HepG2 (cell line): ENCODE data around the gene OR2T10. TPM values are rescaled to one million over a fixed set of nuclear protein-coding genes. Genes with fewer than 3 reads are reported as not detected.

Experiments
- ATAC-seq: fragments of 200-7000 bp; cut with Tn5 transposase; 3 replicates; pipeline ENCODE4 v1.9.1; 2020; ENCODE audit warnings: mild to moderate bottlenecking, moderate library complexity
- BruUV-seq: library from RNA; stranded (reverse); fragments of 400-500 nt; replicated peaks from 2 replicates; lab custom pipeline; 2021; lab: Mats Ljungman, UMichigan
- CTCF ChIA-PET: fragments of 300-600 bp; formaldehyde crosslinking; extraction: SDS; loops from one replicate; lab custom pipeline; 2021; ENCODE audit warnings: low total read pairs, inconsistent platforms, low intra/inter-chr PET ratio; lab: Yijun Ruan, JAX
- POLR2A ChIA-PET: fragments of 350-600 bp; sonication (Branson Sonifier 250); formaldehyde crosslinking; loops from one replicate; lab custom pipeline; 2020; ENCODE audit warnings: antibody characterized with exemption, inconsistent platforms; lab: Yijun Ruan, JAX
- DNase-seq: peaks from one replicate; pipeline ENCODE4 v3.0.0-alpha.2; 2015; ENCODE audit warnings: low spot score
- FAIRE-seq: peaks from 3 replicates; lab custom pipeline; 2011; peaks lifted over from hg19 to GRCh38; lab: Jason Lieb, UNC
- H2AFZ ChIP-seq: one replicate; pipeline ENCODE4 v1.6.1; 2011; ENCODE audit warnings: low read length, inconsistent platforms
- H3K27ac ChIP-seq: fragments of 300-600 bp; 3 replicates; pipeline ENCODE4 v1.8.0; 2011; ENCODE audit warnings: mixed run types, mild to moderate bottlenecking, mixed read lengths, low read length, inconsistent platforms; ENCODE audit not compliant: insufficient read depth; ENCODE audit errors: extremely low read length
- H3K27me3 ChIP-seq, 2 experiments: fragments of 200-600 bp in 1 of 2; 2 replicates in 1 of 2; 3 replicates in 1 of 2; pipeline versions ENCODE4 v1.6.0 to v1.8.0; 2011; ENCODE audit warnings: low read length in 2 of 2, mild to moderate bottlenecking in 2 of 2, moderate library complexity in 2 of 2, inconsistent platforms in 1 of 2; ENCODE audit not compliant: insufficient read depth in 2 of 2, control insufficient read depth in 1 of 2
- H3K36me3 ChIP-seq, 2 experiments: fragments of 200-600 bp in 1 of 2; replicated peaks in 1 of 2; 2 replicates in 1 of 2; 3 replicates in 1 of 2; pipeline versions ENCODE4 v1.5.1 to v1.8.0; 2011; ENCODE audit warnings: low read length in 2 of 2, inconsistent platforms in 1 of 2; ENCODE audit not compliant: insufficient read depth in 2 of 2, control insufficient read depth in 1 of 2
- H3K4me1 ChIP-seq: 2 replicates; pipeline ENCODE4 v1.5.1; 2012; ENCODE audit warnings: low read length, inconsistent platforms; ENCODE audit not compliant: insufficient read depth
- H3K4me2 ChIP-seq: 2 replicates; pipeline ENCODE4 v1.6.0; 2011; ENCODE audit warnings: low read depth, low read length, inconsistent platforms
- H3K4me3 ChIP-seq, 3 experiments: fragments of 200-600 bp in 1 of 3; sonication (generic), shearing (Covaris generic) in 1 of 3; replicated peaks in 1 of 3; 2 replicates each; pipeline ENCODE4 v1.5.1; 2011 to 2016; ENCODE audit warnings: low read length in 3 of 3, inconsistent platforms in 2 of 3, low read depth in 2 of 3, mild to moderate bottlenecking in 2 of 3, control low read depth in 1 of 3, mixed read lengths in 1 of 3; ENCODE audit not compliant: insufficient read depth in 1 of 3
- H3K79me2 ChIP-seq: one replicate; pipeline ENCODE4 v1.6.1; 2011; ENCODE audit warnings: low read length, inconsistent platforms; ENCODE audit not compliant: insufficient read depth
- H3K9ac ChIP-seq: 2 replicates; pipeline ENCODE4 v1.6.0; 2011; ENCODE audit warnings: mild to moderate bottlenecking, low read depth, low read length, inconsistent platforms; ENCODE audit not compliant: insufficient read depth
- H3K9me3 ChIP-seq: 2 replicates; pipeline ENCODE4 v1.5.1; 2012; ENCODE audit warnings: mild to moderate bottlenecking, low read length
- H4K20me1 ChIP-seq: 2 replicates; pipeline ENCODE4 v1.6.0; 2011; ENCODE audit warnings: inconsistent platforms, mild to moderate bottlenecking, low read length, moderate library complexity; ENCODE audit not compliant: insufficient read depth
- HIVEP1 ChIP-seq: sonication (generic); formaldehyde crosslinking; IDR thresholded peaks from 2 replicates; pipeline ENCODE4 v1.4.0; 2020; ENCODE audit warnings: mild to moderate bottlenecking, missing genetic modification reagents
- IKZF1 ChIP-seq: fragments of 450-650 bp; IDR thresholded peaks from 2 replicates; pipeline ENCODE4 v1.7.1; 2016
- MAFF ChIP-seq: IDR thresholded peaks from 2 replicates; pipeline ENCODE4 v1.6.1; 2011; ENCODE audit warnings: low read depth, low read length, improper control_type of control experiment
- MAFK ChIP-seq, 2 experiments: IDR thresholded peaks in 1 of 2; conservative IDR thresholded peaks in 1 of 2; 2 replicates each; pipeline ENCODE4 v1.6.1; 2011; ENCODE audit warnings: improper control_type of control experiment in 2 of 2, low read length in 2 of 2
- MZF1 ChIP-seq: sonication (generic); formaldehyde crosslinking; IDR thresholded peaks from 2 replicates; pipeline ENCODE4 v1.8.1; 2023; ENCODE audit warnings: mild to moderate bottlenecking, missing genetic modification reagents, borderline replicate concordance
- NBN ChIP-seq: fragments of 450-650 bp; conservative IDR thresholded peaks from 2 replicates; pipeline ENCODE4 v1.6.1; 2017
- NFE2L2 ChIP-seq: fragments of 150-350 bp; IDR thresholded peaks from 2 replicates; pipeline ENCODE4 v1.6.1; 2014; ENCODE audit warnings: low read length
- NR3C1 ChIP-seq: sonication (generic); formaldehyde crosslinking; IDR thresholded peaks from 2 replicates; pipeline ENCODE4 v1.4.0; 2020; ENCODE audit warnings: missing genetic modification reagents
- PAWR ChIP-seq: sonication (generic); formaldehyde crosslinking; IDR thresholded peaks from 2 replicates; pipeline ENCODE4 v1.4.0; 2020; ENCODE audit warnings: missing genetic modification reagents, mild to moderate bottlenecking, borderline replicate concordance
- REXO4 ChIP-seq: sonication (generic); formaldehyde crosslinking; IDR thresholded peaks from 2 replicates; pipeline ENCODE4 v1.8.0; 2022; ENCODE audit warnings: missing genetic modification reagents, mild to moderate bottlenecking, borderline replicate concordance
- RFX3 ChIP-seq: IDR thresholded peaks from 2 replicates; pipeline ENCODE4 v1.6.1; 2016; ENCODE audit warnings: missing biosample characterization, missing genetic modification reagents
- SNAPC5 ChIP-seq: sonication (generic); formaldehyde crosslinking; IDR thresholded peaks from 2 replicates; pipeline ENCODE4 v1.8.1; 2023; ENCODE audit warnings: mild to moderate bottlenecking, missing genetic modification reagents, borderline replicate concordance
- YEATS2 ChIP-seq: sonication (generic); formaldehyde crosslinking; IDR thresholded peaks from 2 replicates; pipeline ENCODE4 v1.4.0; 2020; ENCODE audit warnings: missing genetic modification reagents, borderline replicate concordance
- ZBTB43 ChIP-seq: sonication (generic); formaldehyde crosslinking; conservative IDR thresholded peaks from 2 replicates; pipeline ENCODE4 v1.4.0; 2020; ENCODE audit warnings: missing genetic modification reagents
- ZNF138 ChIP-seq: sonication (generic); formaldehyde crosslinking; IDR thresholded peaks from 2 replicates; pipeline ENCODE4 v1.5.0; 2020; ENCODE audit warnings: mild to moderate bottlenecking, low read depth, missing genetic modification reagents
- ZNF484 ChIP-seq: sonication (generic); formaldehyde crosslinking; IDR thresholded peaks from 2 replicates; pipeline ENCODE4 v1.5.1; 2020; ENCODE audit warnings: mild to moderate bottlenecking, low read depth, missing genetic modification reagents, borderline replicate concordance
- WGBS: methylation state at CpG from one replicate; pipeline ENCODE4 v1.1.6; 2017; ENCODE audit warnings: low lambda C conversion rate; 5-methylcytosine and 5-hydroxymethylcytosine counted together
- in situ Hi-C: cut with HindIII; loops from 2 replicates; pipeline ENCODE4 v1.10.0; 2017; ENCODE audit warnings: low pct_unique_long_range_greater_than_20kb; ENCODE audit not compliant: extremely low pct_ligation_motif_present
- intact Hi-C: fragments of 100-400 bp; cut with micrococcal nuclease; formaldehyde crosslinking; loops from one replicate; pipeline ENCODE4 v1.10.0; 2022; ENCODE audit not compliant: unreplicated experiment
- polyA plus RNA-seq, 8 experiments: library from polyadenylated mRNA; depleted of rRNA in 3 of 8; stranded (reverse) in 7 of 8; unstranded in 1 of 8; fragments of >200 nt; fragmentation: Illumina TruSeq in 4 of 8; extraction: Trizol in 4 of 8; gene quantifications; 2 replicates each; pipeline versions ENCODE4 v1.2.1 to v1.2.3, GENCODE V29; 2011 to 2016; ENCODE audit warnings: low read depth in 4 of 8, missing spikeins in 1 of 8, mixed read lengths in 1 of 8; ENCODE audit not compliant: insufficient read depth in 1 of 8
- total RNA-seq, 5 experiments: library from RNA; depleted of rRNA; stranded (reverse); fragments of >200 nt; fragmentation: Illumina TruSeq; extraction: Trizol; gene quantifications; 2 replicates each; pipeline ENCODE4 v1.2.3, GENCODE V29; 2016; ENCODE audit warnings: low read depth in 1 of 5

OR2T10 gene
- total and polyA plus RNA-seq, 2 of the 13 experiments (the other 11 are each of a cell fraction or from before 2014, with no cell fraction given) = not detected

GRCh38 chr1:248585266-248585665, 12.2 kb downstream of the OR2T10 start:
- no peaks in the 10 kb centered on the region for H3K36me3 ChIP-seq
- no peaks in the 10 kb centered on the region for H3K79me2 ChIP-seq
- BruUV-seq = no TSS peak
- TF ChIP-seq REXO4 (no peak), IKZF1 (no peak), HIVEP1 (CRISPR knock-in tag) (no peak)
- TF ChIP-seq, all 625 proteins: peak for 0
- CTCF ChIA-PET = no interaction called here
- no peak overlapping the region for H3K27ac ChIP-seq
- FAIRE-seq (no peak), ATAC-seq (no peak), DNase-seq (no peak)
- H3K27me3 ChIP-seq = no peaks in the 10 kb centered on the region
- H3K4me3 ChIP-seq = no peak overlapping the region
- POLR2A ChIA-PET = no interaction called here
- H3K9ac ChIP-seq = no peak overlapping the region
- no peaks in the 10 kb centered on the region for H4K20me1 ChIP-seq
- H3K4me1 ChIP-seq = no peaks in the 10 kb centered on the region
- no peaks in the 10 kb centered on the region for H3K9me3 ChIP-seq
- no peak overlapping the region for H3K4me2 ChIP-seq
- 27% methylated on average over 3 of the region's 3 CpGs for WGBS
- intact Hi-C loops (no loop called here), in situ Hi-C loops (no loop called here)
- H2AFZ ChIP-seq = no peak overlapping the region

DNA sequence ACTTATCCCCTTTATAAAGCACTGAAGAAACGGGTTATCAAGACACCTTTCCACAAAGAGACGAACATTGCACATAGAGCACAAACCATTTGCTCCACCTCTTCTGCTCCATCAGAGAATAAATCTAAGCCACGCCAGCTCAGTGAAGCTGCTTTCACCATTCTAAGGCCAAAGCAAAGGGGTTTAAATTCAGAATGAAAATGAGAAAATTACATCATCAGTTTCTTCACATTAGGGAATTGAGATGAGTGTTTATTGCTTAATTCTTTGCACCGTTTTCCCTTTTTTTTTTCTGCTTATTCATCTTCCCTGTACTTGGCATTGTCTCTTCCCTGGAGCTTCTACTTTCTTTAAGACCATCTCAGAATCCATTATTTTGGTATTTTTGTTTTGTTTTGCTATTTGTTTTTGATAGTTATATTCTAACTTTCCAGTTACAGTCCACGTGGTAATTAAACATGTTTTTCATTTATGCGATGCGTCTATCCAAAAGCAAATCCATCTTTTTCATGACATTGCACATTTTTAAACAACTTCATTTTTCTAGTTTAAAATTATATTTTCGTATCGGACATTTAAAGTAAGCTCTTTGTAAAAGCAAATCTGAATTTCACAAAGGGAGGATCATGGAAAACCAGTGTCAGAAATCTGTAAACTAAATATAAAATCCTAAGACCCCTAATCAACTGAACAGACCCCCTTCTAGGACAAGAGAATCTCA, 21.1 kb downstream of the OR2T10 start:
- POLR2A ChIA-PET = no interaction called here
- CTCF ChIA-PET = no interaction called here
- Histone ChIP-seq H3K79me2 (no peaks in the 10 kb centered on the region), H3K9ac (no peak overlapping the region), H3K9me3 (no peaks in the 10 kb centered on the region), H3K4me2 (no peak overlapping the region), H3K4me1 (no peaks in the 10 kb centered on the region), H3K27me3 (no peaks in the 10 kb centered on the region), H4K20me1 (no peaks in the 10 kb centered on the region), H3K27ac (no peak overlapping the region), H3K4me3 (no peak overlapping the region), H3K36me3 (no peaks in the 10 kb centered on the region), H2AFZ (no peak overlapping the region)
- in situ Hi-C loops = no loop called here
- no peak for ATAC-seq
- intact Hi-C loops = no loop called here
- BruUV-seq = no TSS peak
- FAIRE-seq = no peak
- no peak for DNase-seq
- 13% methylated on average over 9 of the region's 9 CpGs for WGBS
- TF ChIP-seq MAFF = peak; percentile 38; the same call in 1 of the 2 replicates
- TF ChIP-seq ZBTB43 (CRISPR knock-in tag) = no peak
- TF ChIP-seq ZNF484 = no peak
- peak; percentile 18 to 59; a peak in 2 of 4 replicates for TF ChIP-seq MAFK (conservative IDR thresholded peaks at IDR 0.05 in 1 of 2, IDR thresholded peaks at IDR 0.05 in 1 of 2; ENCODE audit: low read length in 2 of 2)
- peak; percentile 49 for TF ChIP-seq NFE2L2
- TF ChIP-seq NR3C1 (CRISPR knock-in tag) = no peak
- no peak for TF ChIP-seq YEATS2 (CRISPR knock-in tag)
- TF ChIP-seq MZF1 (CRISPR knock-in tag) = no peak
- no peak for TF ChIP-seq SNAPC5 (CRISPR knock-in tag)
- no peak for TF ChIP-seq NBN
- no peak for TF ChIP-seq PAWR (CRISPR knock-in tag)
- no peak for TF ChIP-seq ZNF138 (CRISPR knock-in tag)
- no peak for TF ChIP-seq RFX3 (CRISPR knock-in tag)
